Astrocyte (in vitro differentiated cells and primary cell): ENCODE measurements around the gene SLC22A4. TPM values are rescaled to one million over a fixed set of nuclear protein-coding genes. Genes with fewer than 3 reads are reported as not detected.

Experiments used
- DNase-seq: peaks from one replicate; pipeline ENCODE4 v3.0.0-alpha.2; 2010; ENCODE audit warnings: low read depth
- FAIRE-seq: peaks from 2 replicates; lab custom pipeline; 2011; peaks lifted over from hg19 to GRCh38; lab: Jason Lieb, UNC
- H2AFZ ChIP-seq: 2 replicates; pipeline ENCODE4 v1.6.0; 2012; ENCODE audit warnings: low read depth, low read length, inconsistent platforms
- H3K27ac ChIP-seq: 2 replicates; pipeline ENCODE4 v1.5.1; 2011; ENCODE audit warnings: low read depth, low read length, inconsistent platforms
- H3K27me3 ChIP-seq: 2 replicates; pipeline ENCODE4 v1.6.0; 2011; ENCODE audit warnings: low read length, inconsistent platforms; ENCODE audit not compliant: insufficient read depth
- H3K36me3 ChIP-seq: 2 replicates; pipeline ENCODE4 v1.5.1; 2011; ENCODE audit warnings: low read length, inconsistent platforms; ENCODE audit not compliant: insufficient read depth
- H3K4me1 ChIP-seq: 2 replicates; pipeline ENCODE4 v1.5.1; 2011; ENCODE audit warnings: low read length, inconsistent platforms; ENCODE audit not compliant: insufficient read depth
- H3K4me2 ChIP-seq: 2 replicates; pipeline ENCODE4 v1.6.0; 2012; ENCODE audit warnings: low read length, inconsistent platforms
- H3K4me3 ChIP-seq: 2 replicates; pipeline ENCODE4 v1.5.1; 2011; ENCODE audit warnings: low read depth, mild to moderate bottlenecking, low read length, inconsistent platforms; ENCODE audit not compliant: insufficient read depth
- H3K79me2 ChIP-seq: 2 replicates; pipeline ENCODE4 v1.6.0; 2012; ENCODE audit warnings: mild to moderate bottlenecking, low read length, inconsistent platforms; ENCODE audit not compliant: insufficient read depth
- H3K9ac ChIP-seq: 2 replicates; pipeline ENCODE4 v1.6.0; 2012; ENCODE audit warnings: mild to moderate bottlenecking, low read length, inconsistent platforms
- H3K9me3 ChIP-seq: 2 replicates; pipeline ENCODE4 v1.5.1; 2012; ENCODE audit warnings: low read depth, mild to moderate bottlenecking, low read length, inconsistent platforms; ENCODE audit not compliant: insufficient read depth
- H4K20me1 ChIP-seq: 2 replicates; pipeline ENCODE4 v1.6.0; 2012; ENCODE audit warnings: low read length, inconsistent platforms; ENCODE audit not compliant: insufficient read depth
- H3K27ac Mint-ChIP-seq: one replicate; pipeline ENCODE4 v1.8.0; 2021; ENCODE audit warnings: mild to moderate bottlenecking, mixed read lengths; ENCODE audit not compliant: unreplicated experiment
- H3K27me3 Mint-ChIP-seq: one replicate; pipeline ENCODE4 v1.8.0; 2021; ENCODE audit warnings: low read depth, mixed read lengths; ENCODE audit not compliant: unreplicated experiment
- H3K36me3 Mint-ChIP-seq: one replicate; pipeline ENCODE4 v1.8.0; 2021; ENCODE audit warnings: low read depth, mixed read lengths; ENCODE audit not compliant: unreplicated experiment
- H3K4me1 Mint-ChIP-seq: one replicate; pipeline ENCODE4 v1.8.0; 2021; ENCODE audit warnings: low read depth, mixed read lengths; ENCODE audit not compliant: unreplicated experiment
- H3K4me3 Mint-ChIP-seq: one replicate; pipeline ENCODE4 v1.8.0; 2021; ENCODE audit warnings: mild to moderate bottlenecking, moderate library complexity, mixed read lengths; ENCODE audit not compliant: unreplicated experiment
- H3K9me3 Mint-ChIP-seq: one replicate; pipeline ENCODE4 v1.8.0; 2021; ENCODE audit warnings: mild to moderate bottlenecking, mixed read lengths; ENCODE audit not compliant: unreplicated experiment
- CTCF ChIP-seq: IDR thresholded peaks from 2 replicates; pipeline ENCODE4 v1.5.1; 2011; ENCODE audit warnings: low read depth, mild to moderate bottlenecking, inconsistent platforms, low read length, moderate library complexity; ENCODE audit not compliant: insufficient read depth
- EZH2 ChIP-seq: IDR thresholded peaks from 2 replicates; pipeline ENCODE4 v1.6.1; 2012; ENCODE audit warnings: mild to moderate bottlenecking, low read length, inconsistent platforms; ENCODE audit not compliant: insufficient read depth
- total RNA-seq: library from RNA; stranded (reverse); gene quantifications from 2 replicates; pipeline ENCODE4 v1.2.1, GENCODE V29; 2021

SLC22A4 gene
- total RNA-seq, 1 donor from 2014 or later: 4.5 TPM

- Histone ChIP-seq H2AFZ (no peak overlapping the region), H4K20me1 (no peaks in the 10 kb centered on the region), H3K9me3 (no peaks in the 10 kb centered on the region), H3K4me1 (peaks cover 6% of the 10 kb centered on the region), H3K36me3 (no peaks in the 10 kb centered on the region), H3K4me2 (peak overlapping the region; percentile 80), H3K27me3 (no peaks in the 10 kb centered on the region), H3K9ac (no peak overlapping the region), H3K79me2 (no peaks in the 10 kb centered on the region), H3K27ac (no peak overlapping the region), H3K4me3 (no peak overlapping the region)
- DNase-seq (no peak), FAIRE-seq (no peak)
- Mint-ChIP-seq H3K27ac (no peak overlapping the region), H3K4me3 (peak overlapping the region; percentile 85), H3K9me3 (no peaks in the 10 kb centered on the region), H3K36me3 (peaks cover 3% of the 10 kb centered on the region), H3K27me3 (peaks cover 4% of the 10 kb centered on the region), H3K4me1 (peaks cover 6% of the 10 kb centered on the region)
- TF ChIP-seq EZH2: no peak
- TF ChIP-seq CTCF: no peak
These were observed 76.9 kb downstream of the SLC22A4 start for GRCh38 chr5:132370971-132371602.

DNA sequence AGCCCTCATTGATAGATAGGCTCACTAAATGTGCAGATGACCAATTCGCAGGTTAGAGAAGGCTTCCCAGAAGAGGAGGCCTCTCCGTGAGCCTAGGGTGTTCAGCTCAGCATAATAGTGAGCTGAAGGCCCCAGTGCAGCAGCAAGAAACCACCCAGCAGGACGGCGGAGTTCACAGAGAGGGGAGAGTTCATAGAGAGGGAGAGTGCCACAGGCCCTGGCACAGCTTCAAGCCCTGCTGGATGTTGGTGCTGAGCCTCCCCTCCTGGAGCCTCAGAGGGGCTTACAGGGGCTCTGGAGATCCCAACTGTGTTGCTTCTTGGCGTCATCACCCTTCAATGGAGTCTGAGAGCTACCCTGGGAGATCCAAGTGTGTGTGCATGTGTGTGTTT lies 77.4 kb downstream of the SLC22A4 start:
- no peak overlapping the region for H3K27ac Mint-ChIP-seq
- H3K4me3 ChIP-seq: no peak overlapping the region
- H3K27me3 ChIP-seq: no peaks in the 10 kb centered on the region
- H3K4me1 ChIP-seq: peaks cover 6% of the 10 kb centered on the region
- FAIRE-seq (no peak), DNase-seq (no peak)
- TF ChIP-seq EZH2 (no peak), CTCF (no peak)
- H3K4me1 Mint-ChIP-seq: peaks cover 6% of the 10 kb centered on the region
- no peaks in the 10 kb centered on the region for H3K9me3 ChIP-seq
- H2AFZ ChIP-seq: no peak overlapping the region
- no peaks in the 10 kb centered on the region for H3K79me2 ChIP-seq
- H3K9me3 Mint-ChIP-seq: no peaks in the 10 kb centered on the region
- H3K36me3 Mint-ChIP-seq: peaks cover 3% of the 10 kb centered on the region
- no peaks in the 10 kb centered on the region for H3K36me3 ChIP-seq
- peaks cover 7% of the 10 kb centered on the region for H3K27me3 Mint-ChIP-seq
- H3K4me3 Mint-ChIP-seq: peak overlapping the region; percentile 85
- H3K27ac ChIP-seq: no peak overlapping the region
- no peak overlapping the region for H3K4me2 ChIP-seq
- H4K20me1 ChIP-seq: no peaks in the 10 kb centered on the region
- H3K9ac ChIP-seq: no peak overlapping the region

GRCh38 chr5:132372127-132372526 lies 77.9 kb downstream of the SLC22A4 start:
- no peaks in the 10 kb centered on the region for H3K36me3 ChIP-seq
- H3K9ac ChIP-seq: no peak overlapping the region
- H3K9me3 ChIP-seq: no peaks in the 10 kb centered on the region
- Mint-ChIP-seq H3K36me3 (peaks cover 3% of the 10 kb centered on the region), H3K27ac (no peak overlapping the region), H3K27me3 (peaks cover 7% of the 10 kb centered on the region), H3K4me3 (no peak overlapping the region), H3K9me3 (no peaks in the 10 kb centered on the region), H3K4me1 (peaks cover 6% of the 10 kb centered on the region)
- no peak overlapping the region for H2AFZ ChIP-seq
- H3K4me2 ChIP-seq: no peak overlapping the region
- no peaks in the 10 kb centered on the region for H3K79me2 ChIP-seq
- H3K4me1 ChIP-seq: peaks cover 6% of the 10 kb centered on the region
- TF ChIP-seq CTCF (no peak), EZH2 (no peak)
- H3K27me3 ChIP-seq: no peaks in the 10 kb centered on the region
- H3K4me3 ChIP-seq: no peak overlapping the region
- no peak overlapping the region for H3K27ac ChIP-seq
- no peak for FAIRE-seq
- no peaks in the 10 kb centered on the region for H4K20me1 ChIP-seq
- no peak for DNase-seq
